NT2/D1 (cell line): ENCODE measurements around the gene GAST.
A peak's percentile ranks its signal among the peaks of the same experiment; 100 is the strongest.

Source experiments
- DNase-seq: peaks from one replicate; pipeline ENCODE4 v3.0.0-alpha.2; 2011; ENCODE audit warnings: low read depth, low spot score
- H3K27me3 ChIP-seq: 2 replicates; pipeline ENCODE4 v1.6.0; 2011; ENCODE audit warnings: mild to moderate bottlenecking; ENCODE audit not compliant: insufficient read length, insufficient read depth
- H3K36me3 ChIP-seq: 2 replicates; pipeline ENCODE4 v1.6.1; 2011; ENCODE audit warnings: mild to moderate bottlenecking, low read length, mixed read lengths; ENCODE audit not compliant: insufficient read depth, insufficient read length
- H3K4me1 ChIP-seq: 2 replicates; pipeline ENCODE4 v1.5.1; 2011; ENCODE audit not compliant: insufficient read depth, insufficient read length
- H3K4me3 ChIP-seq: 2 replicates; pipeline ENCODE4 v1.5.1; 2011; ENCODE audit warnings: low read depth; ENCODE audit not compliant: insufficient read length
- H3K9ac ChIP-seq: 2 replicates; pipeline ENCODE4 v1.6.0; 2011; ENCODE audit warnings: low read depth; ENCODE audit not compliant: insufficient read length
- H3K9me3 ChIP-seq: 2 replicates; pipeline ENCODE4 v1.5.1; 2011; ENCODE audit warnings: mild to moderate bottlenecking, low read length; ENCODE audit not compliant: insufficient read depth
- SUZ12 ChIP-seq: IDR thresholded peaks from 2 replicates; pipeline ENCODE4 v1.6.1; 2011; ENCODE audit not compliant: insufficient read length, insufficient read depth; ENCODE audit errors: extremely low read depth
- YY1 ChIP-seq: IDR thresholded peaks from 2 replicates; pipeline ENCODE4 v1.6.1; 2011; ENCODE audit not compliant: insufficient read length, insufficient read depth
- ZNF274 ChIP-seq: IDR thresholded peaks from 2 replicates; pipeline ENCODE4 v1.6.1; 2011; ENCODE audit warnings: mild to moderate bottlenecking, low read depth, low read length

Gene GAST

DNA sequence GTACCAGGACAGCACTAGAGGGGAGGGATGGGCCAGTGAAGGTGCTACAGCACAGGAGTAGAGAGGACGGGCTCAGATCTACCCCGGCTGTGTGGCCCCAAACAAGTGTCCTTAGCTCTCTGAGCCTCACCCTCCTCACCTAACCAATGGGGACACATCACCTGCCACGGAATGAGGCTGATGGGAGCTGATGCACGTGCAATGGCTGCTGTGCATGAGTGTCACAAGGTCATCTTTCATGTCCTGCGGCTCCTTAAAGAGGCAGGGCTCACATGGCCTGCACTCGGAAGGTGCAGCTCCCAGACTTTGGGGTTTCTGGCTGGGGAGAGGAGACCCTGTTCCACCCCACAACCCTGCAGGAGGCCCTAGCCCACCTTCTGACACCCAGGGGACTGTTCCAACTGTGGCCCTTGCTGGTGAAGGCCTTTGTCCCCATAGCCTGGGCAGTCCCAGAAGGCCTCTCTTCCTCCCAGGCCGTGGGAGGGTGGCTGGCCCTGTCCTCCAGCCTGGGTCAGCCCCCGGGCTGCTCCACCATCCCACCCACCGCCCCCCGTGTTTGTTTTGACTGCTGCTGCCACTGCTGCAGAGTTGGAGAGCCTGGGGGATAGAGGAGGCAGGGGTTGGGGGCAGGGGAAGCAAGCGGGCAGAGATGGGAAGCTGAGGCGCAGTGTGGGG, 11.8 kb downstream of the GAST start:
- H3K36me3 ChIP-seq: no peaks in the 10 kb centered on the region
- no peak overlapping the region for H3K9ac ChIP-seq
- H3K4me1 ChIP-seq: peaks cover 4% of the 10 kb centered on the region
- no peak for TF ChIP-seq YY1
- no peak for TF ChIP-seq SUZ12
- H3K4me3 ChIP-seq: no peak overlapping the region
- no peaks in the 10 kb centered on the region for H3K27me3 ChIP-seq
- DNase-seq: no peak
- H3K9me3 ChIP-seq: no peaks in the 10 kb centered on the region

DNA sequence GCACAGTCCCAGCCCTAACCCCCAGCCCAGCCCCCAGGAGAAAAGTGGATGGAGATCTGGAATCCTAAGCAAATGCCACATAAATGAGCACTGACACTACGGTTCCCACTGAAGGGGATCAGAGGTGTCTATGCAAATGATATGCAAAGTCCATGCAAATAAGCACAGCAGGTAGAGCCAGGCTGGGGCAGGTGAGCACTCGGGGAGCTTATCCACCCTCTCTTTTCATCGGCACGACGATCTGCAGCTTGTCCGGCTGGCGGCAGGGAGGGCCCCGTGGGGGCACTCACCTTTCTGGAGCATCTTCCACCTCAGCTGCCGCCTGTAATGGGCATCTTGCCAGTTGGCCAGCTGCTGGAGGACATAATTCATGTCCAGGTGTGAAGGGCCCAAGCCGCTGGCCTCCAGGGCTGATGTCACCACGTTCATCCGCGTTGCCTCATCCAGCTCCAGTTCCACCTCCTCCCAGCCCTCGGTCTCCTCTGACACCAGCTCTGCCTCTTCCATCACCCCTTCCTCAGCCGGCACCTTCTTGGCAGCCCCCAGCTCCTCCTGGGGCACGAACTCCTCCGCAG, 12.4 kb downstream of the GAST start:
- Histone ChIP-seq H3K9ac (no peak overlapping the region), H3K4me3 (no peak overlapping the region), H3K4me1 (peaks cover 4% of the 10 kb centered on the region), H3K9me3 (no peaks in the 10 kb centered on the region), H3K36me3 (no peaks in the 10 kb centered on the region), H3K27me3 (no peaks in the 10 kb centered on the region)
- DNase-seq: no peak
- TF ChIP-seq YY1 (no peak), SUZ12 (no peak), ZNF274 (no peak)

DNA sequence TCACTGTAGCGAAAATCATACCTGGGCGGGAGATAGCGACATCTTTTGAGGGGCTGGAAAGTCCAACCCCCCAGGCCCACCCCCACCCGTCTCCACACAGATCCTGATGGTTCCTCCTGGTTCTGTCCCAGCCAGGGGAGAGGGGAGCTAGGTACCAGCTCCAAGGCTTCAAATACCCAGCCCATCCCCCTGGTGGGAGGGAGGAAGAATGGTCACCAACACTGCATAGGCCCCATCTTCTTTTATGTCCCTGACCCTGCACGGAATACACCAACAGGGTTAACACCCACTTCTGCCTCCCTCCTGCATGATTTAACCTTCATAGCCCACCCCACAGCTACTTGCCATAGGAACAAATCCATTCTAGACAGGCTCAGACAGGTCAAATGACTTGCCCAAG, 13.0 kb downstream of the GAST start:
- Histone ChIP-seq H3K27me3 (no peaks in the 10 kb centered on the region), H3K4me3 (no peak overlapping the region), H3K4me1 (peaks cover 6% of the 10 kb centered on the region), H3K36me3 (no peaks in the 10 kb centered on the region), H3K9me3 (no peaks in the 10 kb centered on the region), H3K9ac (no peak overlapping the region)
- no peak for TF ChIP-seq ZNF274
- no peak for TF ChIP-seq YY1
- no peak for TF ChIP-seq SUZ12
- DNase-seq: no peak

DNA sequence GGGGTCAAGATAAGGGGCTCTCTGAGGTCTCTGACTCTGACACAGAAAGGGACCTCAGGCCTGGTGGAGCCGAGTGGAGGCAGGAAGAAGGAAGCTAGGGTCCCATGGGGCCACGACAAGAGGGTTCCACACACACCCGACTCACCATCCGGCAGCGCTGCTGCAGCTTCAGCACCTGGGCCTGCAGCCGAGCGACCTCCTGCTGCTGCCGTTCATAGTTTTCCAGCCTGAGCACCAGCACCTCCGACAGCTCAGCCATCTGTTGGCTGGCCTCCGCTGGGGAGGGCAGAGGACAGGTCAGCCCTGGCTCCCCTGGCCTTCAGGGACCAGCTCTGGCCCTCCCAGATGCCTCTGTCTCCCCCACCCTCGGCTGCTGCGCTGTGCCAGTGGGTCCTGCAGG, 15.9 kb downstream of the GAST start:
- TF ChIP-seq SUZ12: no peak
- no peak for TF ChIP-seq ZNF274
- TF ChIP-seq YY1: no peak
- Histone ChIP-seq H3K9ac (no peak overlapping the region), H3K9me3 (no peaks in the 10 kb centered on the region), H3K4me1 (peaks cover 17% of the 10 kb centered on the region), H3K36me3 (no peaks in the 10 kb centered on the region), H3K27me3 (peaks cover 21% of the 10 kb centered on the region), H3K4me3 (no peak overlapping the region)
- no peak for DNase-seq

DNA sequence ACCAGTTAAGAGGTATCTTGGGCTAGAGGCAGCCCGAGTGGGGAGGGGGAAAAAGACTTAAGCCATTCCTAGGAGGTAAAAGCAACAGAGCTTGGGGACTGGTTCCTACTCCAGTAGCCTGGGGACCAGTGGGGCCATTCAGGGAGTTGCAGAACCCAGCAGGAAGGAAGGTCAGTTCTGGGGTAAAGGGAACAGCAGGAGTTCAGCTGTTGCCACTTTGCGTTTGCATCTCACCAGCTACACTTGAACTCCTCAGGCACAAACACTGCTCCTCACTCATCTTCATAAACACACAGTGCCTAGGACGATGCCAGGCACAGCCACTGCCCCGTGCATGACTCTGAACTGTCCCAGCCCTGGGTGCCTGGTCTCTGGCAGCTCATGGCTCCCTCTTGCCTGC, 18.3 kb downstream of the GAST start:
- H3K36me3 ChIP-seq: no peaks in the 10 kb centered on the region
- peaks cover 45% of the 10 kb centered on the region for H3K27me3 ChIP-seq
- no peak overlapping the region for H3K4me3 ChIP-seq
- peak overlapping the region; percentile 21 for H3K9ac ChIP-seq
- peaks cover 15% of the 10 kb centered on the region for H3K4me1 ChIP-seq
- no peak for DNase-seq
- no peak for TF ChIP-seq YY1
- TF ChIP-seq ZNF274: no peak
- no peak for TF ChIP-seq SUZ12
- H3K9me3 ChIP-seq: no peaks in the 10 kb centered on the region

DNA sequence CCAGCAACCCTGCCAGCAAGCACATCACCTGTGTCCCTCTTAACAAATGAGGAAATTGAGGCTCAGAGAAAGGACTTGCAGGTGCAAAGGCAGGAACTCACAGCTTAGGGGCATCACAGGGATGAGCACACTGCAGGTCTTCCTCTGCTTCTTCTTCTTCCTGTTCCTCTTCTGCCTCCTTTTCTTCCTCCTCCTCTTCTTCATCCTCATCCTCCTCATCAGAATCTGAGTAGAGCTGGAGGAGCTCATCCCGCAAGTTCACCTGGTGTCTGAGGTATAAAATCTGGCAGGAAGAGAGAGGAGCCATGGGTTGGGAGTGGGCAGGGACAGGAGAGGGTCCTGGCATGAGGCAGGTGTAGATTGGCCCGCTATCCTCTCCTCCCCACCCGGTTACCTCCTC, 19.7 kb downstream of the GAST start:
- no peaks in the 10 kb centered on the region for H3K36me3 ChIP-seq
- TF ChIP-seq YY1 (no peak), SUZ12 (no peak)
- H3K4me3 ChIP-seq: no peak overlapping the region
- no peak overlapping the region for H3K9ac ChIP-seq
- no peaks in the 10 kb centered on the region for H3K9me3 ChIP-seq
- peaks cover 15% of the 10 kb centered on the region for H3K4me1 ChIP-seq
- DNase-seq: no peak
- peaks cover 59% of the 10 kb centered on the region for H3K27me3 ChIP-seq

DNA sequence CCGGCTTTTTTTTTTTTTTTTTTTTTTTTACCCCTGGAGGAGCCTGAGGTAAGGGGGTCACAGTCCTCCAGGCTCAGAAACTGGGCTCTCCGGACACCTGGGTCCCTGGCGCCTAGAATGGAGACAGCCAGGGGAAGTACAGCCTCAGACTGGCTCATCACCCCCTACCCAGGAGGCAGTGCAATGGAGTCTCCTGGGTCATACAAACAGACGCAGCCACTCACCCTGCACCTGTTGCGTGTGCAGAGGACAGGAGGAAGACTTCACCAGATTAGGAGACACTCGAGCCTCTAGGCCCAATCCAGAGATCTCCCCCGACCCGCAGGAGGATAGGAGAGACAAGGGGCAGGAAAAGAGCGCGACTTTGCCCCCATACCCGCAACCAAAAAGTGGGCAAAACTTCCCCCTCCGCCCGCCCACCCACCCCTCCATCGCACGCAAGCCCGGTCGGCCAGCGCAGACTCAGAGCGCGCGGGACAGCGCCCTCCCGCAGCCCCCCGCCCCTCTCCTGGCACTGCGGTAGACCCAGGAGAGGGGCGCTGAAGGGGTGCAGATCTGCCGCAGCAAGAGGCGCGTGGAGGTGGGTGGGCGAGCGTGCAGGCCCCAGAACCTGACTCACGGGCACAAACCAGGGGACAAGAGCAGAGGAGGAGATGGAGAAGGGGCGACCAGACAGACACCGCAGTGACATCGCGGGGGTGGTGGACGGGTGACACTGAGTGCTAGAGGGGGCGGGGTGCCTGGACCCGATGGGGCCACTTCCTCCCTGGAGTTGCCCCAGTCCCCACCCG, 21.4 kb downstream of the GAST start:
- Histone ChIP-seq H3K9me3 (no peaks in the 10 kb centered on the region), H3K4me3 (peak overlapping the region; percentile 76), H3K36me3 (no peaks in the 10 kb centered on the region), H3K4me1 (peaks cover 20% of the 10 kb centered on the region), H3K9ac (peak overlapping the region; percentile 87), H3K27me3 (peaks cover 69% of the 10 kb centered on the region)
- no peak for DNase-seq
- no peak for TF ChIP-seq YY1
- TF ChIP-seq ZNF274: no peak
- TF ChIP-seq SUZ12: peak; percentile 94
